UCSD-AML1 (cell line): Measurements from ENCODE around the gene DUSP18.
"Not testable (repeated sequence)": the region's sequence is repeated elsewhere in the genome, so short reads cannot be mapped to it uniquely, and the experiment has no call there.

Experiments used
- DNase-seq: peaks from one replicate; lab custom pipeline; 2025; ENCODE audit not compliant: unreplicated experiment; lab: John Stamatoyannopoulos, UW

DUSP18 gene

DNA sequence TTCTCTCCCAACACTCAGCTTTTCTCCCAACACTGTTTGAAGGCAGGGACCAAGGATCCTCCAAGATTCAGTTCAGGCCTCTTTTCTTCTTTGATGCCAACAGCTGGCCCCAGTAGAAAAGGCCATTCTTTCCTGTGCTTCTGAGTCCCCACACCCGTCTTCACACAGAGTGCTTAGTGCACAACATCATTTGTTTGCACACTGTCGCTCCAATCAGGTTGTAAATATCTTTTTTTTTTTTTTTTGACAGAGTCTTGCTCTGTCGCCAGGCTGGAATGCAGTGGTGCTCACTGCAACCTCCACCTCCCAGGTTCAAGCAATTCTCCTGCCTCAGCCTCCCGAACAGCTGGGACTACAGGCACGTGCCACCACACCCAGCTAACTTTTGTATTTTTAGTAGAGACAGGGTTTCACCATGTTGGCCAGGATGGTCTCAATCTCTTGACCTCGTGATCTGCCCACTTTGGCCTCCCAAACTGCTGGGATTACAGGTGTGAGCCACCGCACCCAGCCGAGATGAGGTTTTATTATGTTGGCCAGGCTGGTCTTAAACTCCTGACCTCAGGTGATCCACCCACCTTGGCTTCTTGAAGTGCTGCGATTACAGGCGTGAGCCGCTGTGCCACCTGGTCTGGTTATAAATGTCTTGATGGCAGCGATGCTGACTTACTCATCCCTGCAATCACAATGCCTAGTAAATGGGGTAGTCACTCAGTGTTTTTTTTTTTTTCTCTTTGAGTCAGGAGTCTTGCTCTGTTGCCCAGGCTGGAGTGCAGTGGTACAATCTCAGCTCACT lies 12.4 kb upstream of the DUSP18 start:
- not testable (repeated sequence) for DNase-seq

DNA sequence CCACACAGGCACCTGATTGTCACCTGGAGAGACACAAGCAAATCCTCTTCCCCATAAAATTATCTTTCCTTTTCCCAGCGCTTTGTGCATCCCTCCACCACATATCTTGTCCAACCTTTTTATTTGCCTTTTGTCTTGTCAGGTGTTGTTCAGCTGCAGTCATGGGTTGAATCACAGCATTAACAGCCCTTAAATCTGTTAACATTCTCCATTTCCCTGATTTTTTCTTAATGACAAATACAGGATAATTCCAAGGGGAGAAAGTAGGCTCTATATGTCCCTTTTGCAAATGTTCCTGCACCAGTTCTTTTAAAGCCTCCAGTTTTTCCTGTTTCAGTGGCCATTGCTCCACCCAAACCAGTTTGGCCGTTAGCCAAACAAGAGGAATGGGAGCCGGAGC lies 8.9 kb upstream of the DUSP18 start:
- not testable (repeated sequence) for DNase-seq

DNA sequence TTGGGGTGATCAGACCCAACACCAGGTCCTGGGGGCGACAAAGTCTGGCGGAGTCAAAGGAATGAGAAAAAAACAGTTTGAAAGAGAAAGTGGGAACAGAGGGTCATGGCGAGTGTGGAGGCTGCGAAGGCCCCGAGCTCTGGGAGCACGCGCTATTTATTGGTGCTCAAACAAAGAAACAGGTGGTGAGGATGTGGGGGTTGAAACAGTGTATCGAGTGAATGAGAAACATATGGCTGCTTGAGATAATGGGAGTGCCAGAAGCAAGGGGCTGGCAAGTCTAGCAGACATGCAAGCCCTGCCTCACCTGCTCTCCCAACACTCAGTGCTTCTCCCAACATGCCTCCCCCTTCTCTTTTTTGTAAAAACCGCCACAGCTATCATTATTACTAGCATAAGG lies 7.8 kb upstream of the DUSP18 start:
- no peak for DNase-seq

DNA sequence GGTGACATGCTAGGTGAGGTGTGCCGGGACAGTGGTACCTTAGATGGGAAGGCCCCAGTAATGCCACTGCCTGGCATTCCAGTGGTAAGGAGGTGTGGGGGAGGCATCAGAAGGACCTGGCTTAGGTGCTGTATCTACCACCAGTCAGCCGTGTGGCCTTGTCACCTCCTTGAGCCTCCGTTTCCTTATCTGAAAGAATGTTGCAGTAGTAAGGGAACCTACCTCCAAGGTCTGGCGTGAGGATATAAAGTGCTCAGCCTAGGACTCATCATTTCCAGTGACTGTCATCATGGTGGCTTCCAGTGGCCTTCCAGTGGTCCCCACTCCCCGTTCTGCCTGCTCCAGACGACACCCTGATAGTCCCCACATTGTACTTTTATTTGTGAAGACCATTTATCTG lies 6.8 kb upstream of the DUSP18 start:
- DNase-seq = no peak

DNA sequence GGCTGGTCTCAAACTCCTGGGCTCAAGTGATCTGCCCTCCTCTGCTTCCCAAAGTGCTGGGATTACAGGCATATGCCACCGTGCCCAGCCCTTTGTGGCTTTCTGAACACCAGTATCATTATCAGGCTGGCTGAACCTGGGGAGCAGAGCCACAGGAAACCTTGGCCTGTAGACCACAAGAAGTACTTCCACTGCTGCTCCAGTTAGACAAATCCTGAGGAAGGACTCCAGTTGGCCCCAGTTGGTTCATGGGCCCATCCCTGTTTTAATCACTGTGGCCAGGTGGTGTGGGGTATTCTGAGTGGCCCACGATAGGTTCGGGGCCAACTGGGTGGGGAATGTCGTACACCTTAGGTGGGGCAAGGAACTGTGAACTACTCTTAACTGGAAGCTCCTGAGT lies 5.5 kb upstream of the DUSP18 start:
- DNase-seq = no peak

DNA sequence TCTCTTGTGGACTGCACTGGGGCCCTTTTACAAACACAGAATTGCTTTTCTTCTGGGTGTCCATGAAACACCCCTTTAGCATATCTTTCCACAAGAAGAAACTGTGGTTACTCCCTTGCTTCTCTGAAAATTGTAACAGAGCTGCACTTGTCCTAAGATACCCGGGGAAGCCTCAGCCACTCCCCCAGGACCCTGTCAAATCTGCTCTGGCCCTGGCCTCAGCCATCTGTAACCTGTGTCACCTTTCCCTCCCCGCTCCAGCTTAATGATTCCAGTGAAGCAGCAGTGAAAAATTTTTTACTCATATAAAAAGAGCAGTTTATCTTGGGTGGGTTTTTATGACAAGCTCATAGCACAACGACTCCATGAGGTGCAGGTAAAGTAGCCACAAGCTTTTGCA lies 3.4 kb upstream of the DUSP18 start:
- no peak for DNase-seq

DNA sequence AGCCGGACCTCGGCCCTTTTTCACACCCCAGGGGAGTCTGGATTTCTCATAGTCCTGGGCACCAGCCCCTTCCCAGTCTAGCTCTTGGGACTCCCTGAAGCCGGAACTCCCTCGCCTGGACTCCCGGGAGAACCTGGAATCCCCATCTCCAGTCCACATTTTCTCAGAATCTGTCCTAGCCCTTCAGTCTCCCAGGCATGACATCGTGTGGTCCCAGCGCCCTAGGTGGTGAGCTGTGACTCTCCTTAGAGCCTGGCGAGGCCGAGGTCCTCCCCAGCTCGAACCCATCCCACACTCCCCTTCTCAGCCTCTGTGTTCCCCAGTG lies 673 bp upstream of the DUSP18 start:
- DNase-seq = no peak

DNA sequence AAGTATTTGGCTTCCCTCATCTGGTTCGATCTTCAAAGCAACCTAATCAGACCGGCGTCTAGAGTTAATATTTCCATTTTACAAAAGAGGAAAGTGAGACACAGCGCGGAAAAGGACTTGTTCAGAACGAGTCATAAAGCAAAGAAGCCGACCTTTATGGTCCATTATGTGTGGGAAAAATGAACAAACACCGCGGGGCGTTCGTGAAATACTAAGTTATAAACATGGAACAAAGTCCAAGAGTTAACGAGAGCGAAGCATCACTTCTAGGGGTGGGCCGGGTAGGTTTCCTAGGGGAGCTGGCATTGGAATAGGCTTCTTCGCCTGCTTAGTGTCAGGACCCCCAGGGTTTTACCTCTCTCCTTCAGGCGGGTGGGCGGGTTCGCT lies 575 bp downstream of the DUSP18 start:
- DNase-seq = no peak

DNA sequence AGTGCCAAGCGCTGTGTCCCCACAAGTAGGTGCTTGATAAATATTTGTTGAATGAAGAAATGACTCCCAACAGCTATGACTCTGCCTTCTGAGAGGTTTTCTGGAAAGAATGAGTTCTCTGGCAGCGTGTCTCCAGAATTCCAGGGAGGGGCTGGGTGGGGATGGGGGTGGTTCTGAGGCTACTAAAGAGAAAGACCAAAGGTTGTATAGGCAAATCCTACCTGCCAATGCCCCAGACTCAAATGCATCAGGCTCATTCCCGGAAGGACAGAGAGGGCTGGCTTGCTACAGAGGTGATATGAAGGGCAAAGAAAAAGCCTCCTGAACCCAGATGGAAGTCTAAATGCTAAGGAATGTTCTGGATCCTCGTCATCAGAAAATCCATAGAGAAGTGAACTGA lies 1.9 kb downstream of the DUSP18 start:
- no peak for DNase-seq

DNA sequence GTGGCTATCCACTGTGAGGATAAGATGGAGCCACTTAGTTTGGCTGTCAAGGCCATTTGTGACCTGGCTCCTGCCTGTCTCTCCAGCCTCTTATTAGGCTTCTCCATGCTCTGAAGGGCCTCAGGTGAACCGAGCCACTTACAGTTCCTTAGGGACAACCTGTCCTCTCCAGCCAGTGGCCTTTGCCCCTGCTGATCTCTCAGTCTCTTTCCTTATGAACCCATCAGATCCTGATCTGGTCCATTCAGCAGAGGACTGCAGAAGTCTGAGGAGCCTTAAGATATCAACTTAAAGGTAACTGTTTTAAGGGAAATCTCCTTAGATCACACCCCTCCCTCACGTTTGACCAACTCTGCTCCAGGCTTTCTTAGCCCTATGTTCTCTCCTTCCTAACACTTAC lies 2.4 kb downstream of the DUSP18 start:
- no peak for DNase-seq

DNA sequence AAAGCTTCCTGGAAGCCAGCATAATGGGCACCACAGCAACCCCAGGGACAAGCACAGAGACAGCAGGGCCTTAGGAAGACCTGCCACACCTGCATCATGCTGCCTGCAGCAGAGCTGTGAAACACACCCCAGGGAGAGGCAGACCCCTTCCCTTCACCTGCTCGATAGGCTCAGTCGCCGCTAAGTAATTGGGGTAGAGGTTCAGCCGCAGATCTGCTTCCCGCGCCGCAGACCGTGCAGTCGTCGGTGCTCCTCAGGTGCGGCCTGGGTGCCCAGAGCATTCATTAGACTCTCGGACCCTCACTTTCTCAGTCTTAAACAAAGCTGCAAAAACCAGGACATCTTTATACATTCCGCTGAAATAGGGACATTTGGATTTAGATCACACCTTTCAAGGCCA lies 2.9 kb downstream of the DUSP18 start:
- DNase-seq = no peak

DNA sequence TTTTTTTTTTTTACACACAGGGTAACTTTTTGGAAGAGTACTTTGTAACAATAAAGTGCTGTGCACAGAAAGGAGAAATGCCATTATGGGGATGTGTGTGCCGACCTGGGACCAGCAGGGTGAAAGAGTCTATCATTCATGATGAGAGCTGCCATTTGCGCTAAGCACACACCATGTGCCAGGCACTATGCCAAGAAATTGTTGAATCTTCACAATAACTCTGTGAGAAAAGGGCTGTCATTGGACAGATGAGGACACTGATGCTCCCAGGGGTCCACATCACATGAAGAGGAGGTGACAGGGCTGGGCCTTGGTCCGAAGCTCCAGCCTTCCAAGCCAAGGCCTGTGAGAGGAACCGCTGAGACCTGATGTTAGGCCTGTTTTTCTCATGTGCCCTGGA lies 5.6 kb downstream of the DUSP18 start:
- no peak for DNase-seq

DNA sequence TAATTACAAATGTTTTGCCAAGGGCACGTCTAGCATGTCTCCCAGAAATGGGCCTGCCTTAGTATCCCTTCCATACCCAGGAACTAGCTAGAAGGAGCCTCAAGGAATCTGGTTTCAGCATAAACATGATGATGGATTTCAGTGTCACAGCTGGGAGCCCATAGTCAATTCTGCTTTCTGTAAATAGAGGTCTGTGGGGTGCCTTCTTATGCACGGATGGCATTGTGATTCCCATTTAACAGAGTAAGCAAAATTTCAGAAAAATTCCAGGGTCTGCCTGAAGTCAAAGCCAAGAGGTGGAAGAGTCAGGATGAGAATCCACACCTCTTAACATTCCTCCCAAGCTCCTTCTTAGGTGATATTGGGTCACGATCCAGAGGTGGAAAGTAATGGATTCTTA lies 12.1 kb downstream of the DUSP18 start:
- no peak for DNase-seq

DNA sequence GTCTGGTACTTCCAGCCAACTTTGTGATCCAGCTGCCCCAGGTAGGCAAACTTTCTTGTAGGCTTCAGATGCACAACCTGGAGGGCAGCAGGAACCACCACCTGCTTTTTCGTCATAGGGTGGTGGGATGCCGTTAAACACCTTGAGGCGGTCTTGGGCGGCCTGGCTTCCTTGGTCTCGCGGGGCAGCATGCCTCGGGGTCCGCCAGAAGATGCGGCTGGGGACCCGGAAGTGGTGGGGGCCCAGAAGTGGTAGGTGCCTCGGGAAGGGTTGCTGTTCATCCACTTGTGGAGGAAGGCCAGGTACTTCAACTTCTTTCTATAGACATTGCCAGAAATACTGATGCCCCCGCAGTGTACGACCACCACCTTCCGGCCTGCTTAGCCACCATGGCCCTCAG lies 13.3 kb downstream of the DUSP18 start:
- DNase-seq = no peak

DNA sequence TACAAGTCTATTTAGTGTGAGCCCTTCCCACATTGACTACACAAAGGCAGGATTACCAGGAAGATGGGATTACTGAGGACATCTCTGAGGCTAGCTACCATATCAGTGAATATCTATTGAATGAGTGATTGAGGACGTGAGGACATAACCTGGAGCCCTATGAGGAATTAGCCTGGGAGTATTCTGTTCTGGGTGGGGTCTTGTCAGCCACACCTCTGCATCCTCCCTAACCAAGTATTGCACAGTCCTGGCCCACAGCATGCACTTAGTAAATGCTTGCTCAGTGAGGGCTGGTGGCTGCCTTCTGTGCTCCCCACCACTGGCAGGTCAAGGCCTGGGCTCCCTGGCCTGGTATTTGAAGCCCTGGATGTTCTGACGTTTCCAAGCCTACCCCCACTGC lies 14.8 kb downstream of the DUSP18 start:
- DNase-seq = no peak

DNA sequence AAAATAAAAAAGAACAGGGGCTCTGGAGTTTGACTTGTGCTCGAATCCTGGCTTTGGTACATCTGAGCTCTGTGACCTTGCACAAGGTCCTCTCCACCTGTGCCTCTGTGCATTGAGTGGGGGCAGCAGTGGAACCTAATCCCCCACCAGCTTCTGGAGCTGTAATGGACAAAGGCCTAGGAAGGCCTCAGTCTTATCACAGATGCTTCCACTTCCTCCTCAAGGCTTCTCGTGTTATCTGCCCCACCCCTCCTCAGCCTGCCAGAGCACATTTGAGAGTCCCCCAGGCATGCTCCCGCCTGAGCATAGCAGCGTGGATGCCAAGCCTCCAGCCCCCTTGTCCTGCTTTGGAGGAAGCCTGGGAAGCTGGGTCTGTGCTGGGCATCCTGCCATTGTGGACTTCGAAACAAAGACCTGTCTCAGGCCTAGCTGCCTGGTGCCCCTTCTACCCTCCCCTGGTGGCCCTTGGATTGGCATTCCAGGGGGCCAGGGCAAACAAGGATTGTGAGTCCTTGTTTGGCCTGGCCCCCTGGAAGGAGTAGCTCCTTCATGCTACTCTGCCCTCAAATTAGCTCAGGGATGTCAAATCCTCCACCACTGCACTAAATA lies 17.1 kb downstream of the DUSP18 start:
- DNase-seq = no peak

DNA sequence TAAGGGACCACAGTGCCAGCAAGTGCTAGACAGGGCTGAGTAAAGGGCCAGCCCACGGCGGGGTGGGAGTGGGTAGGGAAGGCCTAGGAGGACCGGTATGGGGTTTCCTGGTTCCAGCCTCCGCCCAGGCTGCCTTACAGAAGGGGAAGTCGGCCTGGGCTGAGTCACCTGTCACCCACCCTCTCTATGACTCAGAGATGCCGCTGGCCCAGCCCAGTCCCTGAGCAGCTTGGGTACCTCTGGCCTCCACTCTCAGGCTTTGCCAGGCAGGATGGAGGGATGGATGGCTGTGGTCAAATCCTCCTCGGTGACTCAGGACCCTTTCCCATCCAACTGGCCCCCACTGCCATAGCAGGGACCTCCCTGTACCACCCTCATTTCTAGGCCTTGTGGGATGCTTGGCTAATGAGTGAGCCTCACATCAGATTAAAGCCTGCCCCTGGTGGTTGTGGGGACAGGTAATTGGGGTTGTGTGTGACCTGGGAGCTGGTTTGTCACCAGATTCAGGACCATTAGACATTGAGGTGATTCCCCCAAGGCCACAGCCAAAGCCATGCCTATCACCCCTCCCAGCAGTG lies 18.2 kb downstream of the DUSP18 start:
- peak; percentile 79 for DNase-seq

DNA sequence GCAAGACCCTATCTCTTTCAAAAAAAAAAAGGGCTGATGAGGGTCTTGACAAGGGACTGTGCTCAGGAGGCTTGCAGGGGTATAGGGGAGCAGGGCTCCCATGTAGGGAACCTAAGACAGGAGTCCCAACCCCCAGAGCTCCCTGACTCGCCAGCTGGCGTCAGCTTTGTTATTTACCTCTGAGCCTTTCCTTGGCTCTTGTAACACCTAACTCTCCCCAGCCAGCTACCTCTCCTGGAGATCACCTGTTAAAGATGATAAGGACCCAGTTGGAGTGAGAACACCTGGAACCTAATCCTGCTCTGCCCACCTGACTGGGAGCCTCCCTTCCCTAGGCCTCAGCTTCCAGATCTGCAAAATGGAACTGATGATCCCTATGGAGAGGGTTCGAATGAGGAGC lies 18.9 kb downstream of the DUSP18 start:
- DNase-seq = no peak

DNA sequence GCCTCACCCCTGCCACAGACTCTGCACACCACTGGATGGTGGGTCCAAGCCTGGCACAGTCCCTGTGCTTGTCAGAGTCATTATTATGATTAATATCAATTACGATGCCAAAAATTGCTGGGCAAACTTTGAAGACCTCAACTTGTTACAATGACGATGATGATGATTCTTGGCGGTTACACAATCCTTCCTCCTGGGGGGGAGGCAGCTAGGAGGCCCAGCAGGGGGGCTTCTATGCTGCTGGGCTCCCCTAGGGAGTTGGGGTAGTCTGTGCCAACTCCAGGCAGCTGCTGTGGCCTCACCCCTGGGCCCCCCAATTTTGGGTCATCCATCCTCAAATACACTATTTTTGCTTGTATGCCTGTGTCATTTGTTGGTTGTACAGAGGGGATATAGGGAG lies 20.1 kb downstream of the DUSP18 start:
- DNase-seq = no peak

DNA sequence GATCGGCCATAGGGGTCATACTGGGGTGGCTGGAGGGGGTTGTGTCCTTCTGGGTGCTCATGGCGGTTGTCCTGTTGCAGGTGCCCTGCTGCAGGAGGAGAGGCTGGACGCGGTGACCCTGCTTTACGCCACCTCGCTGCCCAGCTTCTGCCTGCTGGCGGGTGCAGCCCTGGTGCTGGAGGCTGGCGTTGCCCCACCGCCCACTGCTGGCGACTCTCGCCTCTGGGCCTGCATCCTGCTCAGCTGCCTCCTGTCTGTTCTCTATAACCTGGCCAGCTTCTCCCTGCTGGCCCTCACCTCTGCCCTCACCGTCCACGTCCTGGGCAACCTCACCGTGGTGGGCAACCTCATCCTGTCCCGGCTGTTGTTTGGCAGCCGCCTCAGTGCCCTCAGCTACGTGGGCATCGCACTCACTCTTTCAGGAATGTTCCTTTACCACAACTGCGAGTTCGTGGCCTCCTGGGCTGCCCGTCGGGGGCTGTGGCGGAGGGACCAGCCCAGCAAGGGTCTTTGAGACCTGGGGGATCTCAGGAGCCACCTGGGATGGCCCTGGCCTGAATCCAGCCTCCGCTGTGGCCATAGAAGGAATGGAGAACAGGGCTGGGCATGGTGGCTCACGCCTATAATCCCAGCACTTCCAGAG lies 21.0 kb downstream of the DUSP18 start:
- DNase-seq = no peak

DNA sequence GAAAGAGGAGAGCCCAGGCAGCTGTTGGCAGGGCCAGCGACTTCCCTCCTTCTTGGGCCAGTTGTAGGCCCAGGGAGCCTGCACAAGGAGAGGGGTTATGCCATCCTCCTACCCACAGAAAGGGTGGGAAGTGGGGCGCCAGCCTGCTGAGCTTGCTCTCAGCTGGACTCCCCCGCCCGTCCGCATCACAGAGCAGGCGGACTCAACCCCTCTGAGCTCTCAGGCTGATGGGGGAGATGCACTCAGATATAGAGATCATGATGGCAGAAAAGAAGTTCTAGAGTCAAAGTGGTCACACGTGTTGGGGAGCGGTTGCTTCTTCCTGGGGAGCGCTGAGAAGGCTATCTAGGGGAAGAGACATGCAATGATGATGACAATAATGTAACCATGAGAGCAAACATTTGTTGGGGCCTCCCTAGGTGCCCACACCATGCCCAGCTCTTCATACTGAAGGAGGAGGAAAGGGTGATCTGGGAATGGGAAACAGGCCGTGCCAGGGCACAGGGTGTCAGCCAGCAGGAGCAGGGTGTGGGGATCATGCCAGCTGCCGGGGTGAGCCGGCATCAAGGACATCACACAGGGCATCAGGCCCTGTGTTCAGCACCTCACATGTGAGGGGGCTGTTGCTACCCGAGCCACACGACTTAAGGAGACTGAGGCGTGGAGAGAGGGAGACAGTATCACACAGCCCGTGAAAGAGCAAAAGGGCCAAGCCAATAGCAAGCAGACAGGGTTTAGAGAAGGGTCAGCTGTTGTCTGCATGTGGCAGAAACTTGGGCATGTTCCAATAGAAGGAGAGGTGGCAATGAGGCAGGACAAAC lies 24.4 kb downstream of the DUSP18 start:
- no peak for DNase-seq
